ENCODE measurements around the gene PCSK5.

Gene PCSK5

DNA sequence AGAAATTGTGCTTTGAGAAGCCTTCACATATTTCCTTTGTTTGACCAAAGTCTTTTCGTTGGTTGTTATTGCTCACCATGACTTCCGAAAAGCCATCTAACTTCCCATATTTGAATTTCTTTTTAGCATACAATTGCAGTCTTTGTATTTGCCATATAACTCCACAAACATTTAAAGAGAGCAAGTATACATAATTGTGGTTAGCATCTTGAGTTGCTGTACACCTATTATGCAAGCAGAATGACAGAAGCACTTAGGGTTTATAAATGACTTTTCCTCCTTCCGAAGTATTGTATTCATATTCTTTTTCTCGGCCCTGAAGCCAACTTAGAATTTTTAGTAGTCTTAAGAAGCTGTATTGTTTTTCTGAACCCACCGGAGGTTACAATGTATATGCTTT is 253.4 kb downstream of the PCSK5 start:
- no peak for DNase-seq

DNA sequence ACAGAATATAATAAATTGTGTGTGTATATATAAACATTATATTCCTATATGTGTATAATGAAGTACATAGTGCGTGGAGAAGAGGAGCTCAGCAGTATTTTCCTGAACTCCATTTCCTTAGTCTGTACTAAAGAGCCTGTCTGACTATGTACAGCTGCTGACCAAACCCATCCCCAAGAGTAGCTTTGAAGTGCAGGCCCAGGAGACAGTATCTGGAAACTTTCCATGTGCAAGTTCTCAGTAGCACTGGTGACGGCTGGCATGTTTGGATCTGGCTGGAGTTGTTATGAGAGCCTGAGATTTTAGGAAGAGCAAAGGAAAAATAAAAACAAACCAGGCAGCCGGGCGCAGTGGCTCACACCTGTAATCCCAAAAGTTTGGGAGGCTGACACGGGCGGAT is 259.5 kb downstream of the PCSK5 start:
- no peak for DNase-seq

DNA sequence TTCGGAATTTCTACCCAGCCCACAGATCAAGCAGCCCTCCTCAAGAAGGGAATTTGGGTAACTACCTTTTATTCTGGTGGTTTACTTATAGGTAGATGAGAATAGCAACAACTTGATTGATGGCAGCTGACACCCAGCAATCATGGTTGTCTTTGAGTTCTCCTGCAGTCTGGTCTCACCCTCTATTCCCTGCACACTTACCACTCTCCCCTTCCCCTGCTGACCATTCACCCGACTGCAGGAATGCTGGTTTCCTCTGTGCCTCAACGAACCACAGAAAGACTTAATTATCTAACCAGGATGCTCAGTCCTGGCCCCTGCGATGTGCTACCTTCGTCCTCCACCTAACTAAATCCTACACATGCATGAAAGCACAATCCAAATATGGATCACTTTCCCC is 260.8 kb downstream of the PCSK5 start:
- no peak for DNase-seq

- DNase-seq, result no peak
Observed at GRCh38 chr9:76153339-76153738, 262.9 kb downstream of the PCSK5 start.

DNA sequence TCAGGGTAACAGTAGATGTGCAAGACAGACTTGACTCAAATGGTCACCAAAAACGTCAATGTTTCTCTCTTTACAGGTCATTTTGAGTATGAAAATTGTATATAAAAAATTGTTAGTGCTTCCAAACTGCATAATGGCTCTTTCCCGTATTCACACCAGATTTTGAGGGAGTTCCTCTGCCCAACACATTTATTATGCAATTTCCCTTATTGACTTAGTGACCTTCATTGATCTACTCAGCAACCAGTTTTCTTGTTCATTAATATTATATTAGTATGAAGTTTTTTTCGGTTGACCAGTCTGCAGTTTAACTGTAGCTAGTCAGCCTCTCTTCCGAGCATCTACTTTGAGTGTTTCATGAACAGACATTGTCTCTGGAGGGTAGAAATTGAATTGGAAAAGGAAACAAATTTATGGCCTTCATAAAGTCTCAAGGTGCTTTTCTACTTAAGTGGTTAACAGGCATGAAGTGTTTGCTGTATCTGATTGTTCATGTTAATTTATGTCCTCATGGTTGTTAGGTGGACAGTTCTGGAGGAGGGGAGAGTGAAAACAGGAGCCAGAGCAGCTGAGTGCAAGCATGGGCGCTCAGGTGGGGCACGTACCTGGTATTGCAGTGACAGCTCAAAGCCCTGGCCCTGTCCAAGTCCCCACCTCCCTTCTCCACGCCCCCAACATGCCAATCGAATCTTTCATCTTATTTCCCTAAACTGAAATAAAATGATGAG is 263.6 kb downstream of the PCSK5 start:
- DNase-seq, result no peak

DNA sequence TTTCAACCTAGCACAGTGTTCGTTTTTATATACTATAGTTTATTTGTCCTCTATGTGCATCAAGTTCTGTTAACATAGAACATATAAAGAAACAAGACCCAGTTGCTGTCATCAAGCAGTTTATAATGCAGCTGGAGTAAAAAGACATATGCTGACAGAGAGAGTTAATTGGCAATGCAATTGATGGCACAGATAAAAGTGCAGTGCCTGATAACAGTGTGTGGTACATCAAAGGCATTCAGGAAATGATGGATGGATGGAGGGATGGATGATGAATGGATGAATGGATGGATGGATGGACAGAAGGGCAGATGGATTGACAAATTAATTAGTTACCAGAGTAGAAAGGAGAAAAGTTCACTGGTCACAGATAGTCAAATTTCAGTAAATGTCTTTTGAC is 264.9 kb downstream of the PCSK5 start:
- DNase-seq, result no peak

GRCh38 chr9:76158713-76159112 is 268.2 kb downstream of the PCSK5 start:
- DNase-seq, result no peak

GRCh38 chr9:76159293-76159926 is 268.9 kb downstream of the PCSK5 start:
- no peak for DNase-seq

DNA sequence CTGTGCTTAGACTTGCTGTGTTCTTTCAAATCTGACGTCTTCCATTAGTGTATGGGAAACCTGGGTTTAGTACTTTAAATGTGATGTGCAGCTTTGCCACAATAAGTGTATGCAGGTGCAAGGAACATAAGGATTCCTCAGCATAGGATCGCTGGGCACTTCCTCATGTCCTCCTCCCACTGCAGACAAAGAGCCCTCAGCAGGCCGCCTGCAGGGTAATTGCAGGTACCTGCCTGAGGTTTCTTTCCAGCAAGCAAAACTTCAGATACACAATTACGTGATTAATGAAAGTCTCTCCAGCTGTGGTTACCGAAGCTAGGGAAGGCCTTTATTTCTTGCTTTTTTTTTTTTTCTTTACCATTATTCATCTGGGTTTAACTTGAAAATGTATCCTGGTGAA is 270.6 kb downstream of the PCSK5 start:
- no peak for DNase-seq

- DNase-seq, result no peak
Observed at GRCh38 chr9:76161541-76161940, 271.1 kb downstream of the PCSK5 start.

DNA sequence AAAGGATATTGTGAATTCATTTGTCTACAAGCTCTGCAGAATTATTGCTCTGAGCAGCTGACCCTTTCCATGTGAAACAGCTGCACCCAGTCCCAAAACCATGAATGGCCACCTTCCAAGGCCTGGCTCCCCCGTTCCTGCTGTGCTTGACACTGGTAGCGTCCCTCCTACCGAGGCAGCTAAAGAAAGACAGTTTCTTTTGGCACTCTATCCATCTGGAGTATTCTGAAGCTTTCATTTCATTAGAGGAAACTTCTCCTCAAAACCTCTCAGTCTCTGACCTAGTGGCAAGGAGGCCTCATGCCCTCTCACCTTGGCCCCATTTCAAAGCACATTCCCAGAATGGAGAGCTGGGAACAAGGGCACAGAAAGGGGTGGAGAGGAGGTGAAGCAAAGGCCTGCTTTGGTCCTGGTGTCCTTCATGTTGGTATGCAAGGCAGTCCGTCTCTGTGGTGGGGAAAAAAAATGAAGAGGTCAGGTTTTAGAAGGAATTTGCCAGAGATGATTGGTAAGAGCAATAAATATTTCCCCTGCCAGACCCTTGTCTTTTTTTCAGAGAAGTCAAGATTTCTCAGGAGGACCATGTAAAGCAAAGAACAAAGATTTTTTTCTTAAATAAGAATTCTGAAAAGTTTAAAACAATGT is 271.7 kb downstream of the PCSK5 start:
- DNase-seq, result no peak

- DNase-seq, result peak in 2 of 14 donors; percentile 21 to 25
Observed at GRCh38 chr9:76162751-76163500, 272.5 kb downstream of the PCSK5 start.

DNA sequence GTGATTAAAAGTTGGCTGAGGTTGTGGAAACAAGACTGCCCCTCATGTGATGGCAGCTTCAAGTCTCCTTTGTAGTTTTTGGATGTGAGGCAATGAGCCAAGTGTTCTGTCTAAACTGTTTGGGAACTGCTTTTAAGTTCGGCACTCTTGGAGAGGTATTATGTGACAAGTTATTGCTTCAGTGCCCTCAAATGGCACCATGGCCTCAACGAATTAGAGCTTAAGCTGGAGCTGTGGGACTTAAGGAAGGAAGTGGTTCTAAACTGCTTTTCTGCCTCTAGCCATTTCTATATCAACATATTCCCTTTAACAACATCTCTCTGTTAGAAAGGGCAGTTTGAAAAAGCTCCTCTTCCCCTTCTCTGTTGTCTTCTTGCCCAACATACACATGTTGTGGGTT is 276.1 kb downstream of the PCSK5 start:
- no peak for DNase-seq

DNA sequence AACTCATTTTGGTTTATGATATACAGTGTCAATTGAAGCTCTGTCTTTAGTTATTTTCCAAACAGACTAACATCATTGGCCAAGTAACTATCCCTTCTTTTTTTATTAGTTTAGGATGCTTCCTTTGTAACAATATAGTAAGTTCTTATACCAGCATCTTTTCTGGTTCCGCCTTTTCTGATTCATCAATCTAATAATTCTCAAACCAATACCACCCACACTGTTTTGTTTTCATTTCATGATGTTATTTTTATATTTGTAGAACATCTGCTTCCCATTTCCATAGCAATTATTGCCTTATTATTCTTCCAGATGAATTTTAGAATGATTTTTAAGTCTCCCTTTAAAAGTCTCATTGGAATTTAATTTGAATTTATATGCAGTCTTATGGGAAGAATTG is 285.7 kb downstream of the PCSK5 start:
- DNase-seq, result no peak

DNA sequence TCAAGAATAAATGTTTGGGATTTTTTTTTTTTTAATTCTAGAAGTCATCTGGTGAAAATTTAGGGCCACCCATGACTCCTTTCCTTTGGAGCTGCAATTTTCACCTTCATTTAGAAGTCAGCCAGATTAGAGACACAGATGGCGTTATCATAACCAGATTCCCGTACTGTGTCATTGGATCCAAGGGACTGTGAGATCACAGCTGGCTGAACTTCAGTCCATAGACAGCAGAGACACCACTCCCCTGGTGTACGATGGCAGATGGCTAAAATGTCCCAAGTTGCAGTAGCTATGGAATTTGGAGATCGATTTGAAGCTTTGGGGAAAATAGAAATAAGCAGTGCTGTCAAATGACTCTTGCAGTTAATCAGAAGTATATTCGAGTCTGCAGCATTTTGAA is 287.5 kb downstream of the PCSK5 start:
- DNase-seq, result no peak

DNA sequence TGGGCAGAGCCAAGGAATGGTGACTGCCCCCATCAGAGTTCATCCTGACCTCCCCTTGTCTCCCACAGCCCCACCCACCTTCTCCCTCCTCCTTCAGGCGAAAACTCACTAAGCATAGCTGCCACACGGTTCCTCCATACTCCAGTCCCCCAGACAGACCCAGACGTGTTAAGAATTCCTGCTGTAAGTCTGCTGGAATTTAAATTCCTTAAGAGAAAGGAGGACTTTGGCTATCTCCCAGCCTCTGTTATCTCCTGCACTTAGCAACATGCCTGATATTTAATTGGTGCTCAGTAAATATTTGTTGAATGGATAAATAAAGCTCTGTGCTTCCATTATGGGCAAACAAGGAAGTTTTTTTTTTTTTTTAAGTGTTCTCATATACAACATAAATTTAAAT is 290.1 kb downstream of the PCSK5 start:
- no peak for DNase-seq

DNA sequence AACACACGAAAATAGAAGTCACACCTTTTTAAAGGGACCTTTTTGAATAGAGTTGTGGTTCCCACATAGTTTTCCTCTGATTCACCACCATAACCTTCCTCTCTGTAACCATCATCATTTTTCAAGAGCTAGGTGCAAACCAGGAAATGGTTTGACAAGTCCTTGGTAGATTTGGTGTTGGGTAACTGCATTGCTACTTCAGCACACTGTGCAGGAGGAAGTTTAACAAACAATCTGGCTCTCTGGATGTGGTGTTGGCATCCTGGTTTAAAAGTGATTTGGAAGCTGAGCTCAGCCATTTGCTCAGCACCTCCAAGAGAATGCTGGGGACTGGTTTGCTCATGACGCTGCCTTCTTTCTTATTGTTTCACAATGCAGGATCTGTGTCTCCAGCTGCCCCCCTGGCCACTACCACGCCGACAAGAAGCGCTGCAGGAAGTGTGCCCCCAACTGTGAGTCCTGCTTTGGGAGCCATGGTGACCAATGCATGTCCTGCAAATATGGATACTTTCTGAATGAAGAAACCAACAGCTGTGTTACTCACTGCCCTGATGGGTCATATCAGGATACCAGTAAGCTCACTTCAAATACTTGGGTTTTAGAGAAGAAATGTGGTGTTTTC is 290.7 kb downstream of the PCSK5 start:
- peak in 2 of 14 donors; percentile 6 to 30 for DNase-seq

- no peak for DNase-seq
Observed at GRCh38 chr9:76181781-76182180, 291.3 kb downstream of the PCSK5 start.

GRCh38 chr9:76185432-76185831 is 295.0 kb downstream of the PCSK5 start:
- DNase-seq, result no peak

- no peak for DNase-seq
Observed at GRCh38 chr9:76188286-76188685, 297.8 kb downstream of the PCSK5 start.

DNA sequence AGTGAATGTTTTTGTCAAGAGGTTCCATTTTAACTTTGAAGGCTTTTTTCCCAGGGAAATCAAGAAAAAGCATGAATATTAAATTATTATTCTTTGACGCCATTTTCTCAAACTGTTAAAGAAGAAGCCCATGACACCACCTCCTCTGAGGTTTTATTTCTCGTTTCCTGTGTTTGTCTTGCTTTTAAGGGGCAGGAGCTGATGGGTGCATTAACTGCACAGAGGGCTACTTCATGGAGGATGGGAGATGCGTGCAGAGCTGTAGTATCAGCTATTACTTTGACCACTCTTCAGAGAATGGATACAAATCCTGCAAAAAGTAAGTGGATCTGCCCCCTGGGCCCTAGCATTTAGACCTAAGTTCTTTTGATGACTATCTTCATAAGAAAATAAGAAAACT is 298.4 kb downstream of the PCSK5 start:
- no peak for DNase-seq

GRCh38 chr9:76191493-76191892 is 301.0 kb downstream of the PCSK5 start:
- DNase-seq, result no peak

GRCh38 chr9:76192013-76192412 is 301.5 kb downstream of the PCSK5 start:
- DNase-seq, result no peak
